K562 (cell line): Measurements from ENCODE around the gene CDH5. TPM values are rescaled to one million over a fixed set of nuclear protein-coding genes. Genes with fewer than 3 reads are reported as not detected.

Experiments used
- ATAC-seq: fragments of 200-7000 bp; cut with Tn5 transposase; 3 replicates; pipeline ENCODE4 v1.9.1; 2020; ENCODE audit warnings: moderate library complexity
- BruUV-seq: library from RNA; stranded (reverse); fragments of 400-500 nt; replicated peaks from 2 replicates; lab custom pipeline; 2021; lab: Mats Ljungman, UMichigan
- CTCF ChIA-PET: fragments of 300-600 bp; formaldehyde crosslinking; extraction: SDS; loops from one replicate; lab custom pipeline; 2021; ENCODE audit warnings: low intra/inter-chr PET ratio; lab: Yijun Ruan, JAX
- POLR2A ChIA-PET: fragments of 300-600, 350-650 bp; sonication (Branson Sonifier 250); formaldehyde crosslinking; extraction: SDS; loops from one replicate; lab custom pipeline; 2021; ENCODE audit warnings: antibody characterized with exemption, inconsistent platforms; lab: Yijun Ruan, JAX
- DNase-seq, 4 experiments: peaks; one replicate each; pipeline versions ENCODE4 v3.0.0 to v3.0.0-alpha.2; 2011 to 2018; ENCODE audit warnings: low spot score in 3 of 4, mixed read lengths in 3 of 4; ENCODE audit errors: extremely low read depth in 1 of 4
- FAIRE-seq: peaks from 2 replicates; lab custom pipeline; 2011; peaks lifted over from hg19 to GRCh38; lab: Jason Lieb, UNC
- H2AFZ ChIP-seq: 2 replicates; pipeline ENCODE4 v1.6.0; 2011; ENCODE audit warnings: low read depth, low read length, control low read depth, inconsistent platforms
- H3K27ac ChIP-seq: fragments of 200-600 bp; 3 replicates; pipeline ENCODE4 v1.8.0; 2011; ENCODE audit warnings: low read depth, mild to moderate bottlenecking, control low read depth, inconsistent platforms, low read length, moderate library complexity, mixed read lengths; ENCODE audit errors: extremely low read depth
- H3K27me3 ChIP-seq, 2 experiments: fragments of 300-600 bp in 1 of 2; 2 replicates in 1 of 2; 3 replicates in 1 of 2; pipeline versions ENCODE4 v1.6.0 to v1.8.0; 2011; ENCODE audit warnings: inconsistent platforms in 2 of 2, low read length in 2 of 2, mild to moderate bottlenecking in 1 of 2, mixed read lengths in 1 of 2, moderate library complexity in 1 of 2; ENCODE audit not compliant: control insufficient read depth in 2 of 2, insufficient read depth in 2 of 2
- H3K36me3 ChIP-seq: fragments of 300-600 bp; 3 replicates; pipeline ENCODE4 v1.8.0; 2011; ENCODE audit warnings: mild to moderate bottlenecking, low read length, inconsistent platforms; ENCODE audit not compliant: control insufficient read depth, insufficient read depth
- H3K4me1 ChIP-seq, 2 experiments: fragments of 200-600 bp in 1 of 2; replicated peaks in 1 of 2; 2 replicates in 1 of 2; 3 replicates in 1 of 2; pipeline versions ENCODE4 v1.5.1 to v1.8.0; 2011; ENCODE audit warnings: inconsistent platforms in 2 of 2, low read length in 2 of 2, mild to moderate bottlenecking in 1 of 2, mixed read lengths in 1 of 2, moderate library complexity in 1 of 2; ENCODE audit not compliant: control insufficient read depth in 2 of 2, insufficient read depth in 2 of 2
- H3K4me2 ChIP-seq: 2 replicates; pipeline ENCODE4 v1.6.1; 2011; ENCODE audit warnings: low read length, control low read depth, inconsistent platforms, mixed read lengths; ENCODE audit not compliant: insufficient read depth
- H3K4me3 ChIP-seq: fragments of 200-600 bp; sonication (generic), shearing (Covaris generic); 2 replicates; pipeline ENCODE4 v1.5.1; 2016; ENCODE audit warnings: control low read depth, inconsistent platforms
- H3K79me2 ChIP-seq: fragments of 200-600 bp; 3 replicates; pipeline ENCODE4 v1.8.0; 2011; ENCODE audit warnings: low read length, inconsistent platforms; ENCODE audit not compliant: control insufficient read depth, insufficient read depth
- H3K9ac ChIP-seq, 2 experiments: 2 replicates each; pipeline versions ENCODE4 v1.6.0 to v1.6.1; 2011; ENCODE audit warnings: low read depth in 2 of 2, low read length in 2 of 2, control low read depth in 1 of 2, inconsistent platforms in 1 of 2, mild to moderate bottlenecking in 1 of 2, mixed read lengths in 1 of 2; ENCODE audit not compliant: insufficient read depth in 1 of 2
- H3K9me1 ChIP-seq: one replicate; pipeline ENCODE4 v1.6.0; 2011; ENCODE audit warnings: inconsistent platforms, mild to moderate bottlenecking, low read length, moderate library complexity; ENCODE audit not compliant: control insufficient read depth, insufficient read depth
- H3K9me3 ChIP-seq: replicated peaks from 2 replicates; pipeline ENCODE4 v1.5.1; 2011; ENCODE audit warnings: low read depth, low read length, inconsistent platforms; ENCODE audit not compliant: control insufficient read depth, insufficient read depth
- H4K20me1 ChIP-seq: replicated peaks from 2 replicates; pipeline ENCODE4 v1.6.1; 2011; ENCODE audit warnings: low read length, inconsistent platforms, mixed read lengths; ENCODE audit not compliant: control insufficient read depth, insufficient read depth
- BCOR ChIP-seq: fragments of 450-650 bp; IDR thresholded peaks from 2 replicates; pipeline ENCODE4 v1.6.1; 2016
- BDP1 ChIP-seq: IDR thresholded peaks from 3 replicates; pipeline ENCODE4 v1.6.1; 2011; ENCODE audit not compliant: insufficient read length, insufficient read depth
- CC2D1A ChIP-seq: fragments of 450-650 bp; IDR thresholded peaks from 2 replicates; pipeline ENCODE4 v1.6.1; 2017; ENCODE audit warnings: mild to moderate bottlenecking
- PATZ1 ChIP-seq: fragments of 250-450 bp; sonication (Bioruptor Pico); IDR thresholded peaks from 2 replicates; pipeline ENCODE4 v1.5.0; 2020; ENCODE audit warnings: mild to moderate bottlenecking, borderline replicate concordance
- RBFOX2 ChIP-seq: fragments of 200-400 bp; formaldehyde crosslinking; IDR thresholded peaks from 2 replicates; pipeline ENCODE4 v1.6.1; 2017; ENCODE audit warnings: low read depth, mild to moderate bottlenecking, low read length, moderate library complexity
- XRCC4 ChIP-seq: IDR thresholded peaks from one replicate; pipeline ENCODE4 v1.6.1; 2011; ENCODE audit not compliant: insufficient read depth, insufficient read length; ENCODE audit errors: extremely low read depth
- ZBTB8A ChIP-seq: fragments of 450-650 bp; IDR thresholded peaks from 2 replicates; pipeline ENCODE4 v1.6.1; 2018; ENCODE audit warnings: mild to moderate bottlenecking, moderate library complexity; ENCODE audit not compliant: partially characterized antibody
- ZNF589 ChIP-seq: fragments of 200-800 bp; sonication (Bioruptor generic); IDR thresholded peaks from 2 replicates; pipeline ENCODE4 v1.6.1; 2016; ENCODE audit warnings: low read depth, missing genetic modification characterization, missing compliant biosample characterization
- ZNF699 ChIP-seq: fragments of 250-450 bp; sonication (Bioruptor Pico); IDR thresholded peaks from 2 replicates; pipeline ENCODE4 v1.8.0; 2021; ENCODE audit warnings: mild to moderate bottlenecking, moderate library complexity; ENCODE audit not compliant: insufficient replicate concordance
- WGBS: fragments of 100-300 bp; shearing (Covaris generic); methylation state at CpG from one replicate; pipeline ENCODE4 v1.1.6; 2016; ENCODE audit warnings: low coverage, mixed read lengths; ENCODE audit not compliant: insufficient coverage; ENCODE audit errors: missing lambda C conversion rate; 5-methylcytosine and 5-hydroxymethylcytosine counted together
- in situ Hi-C: fragments of 300-500 bp; cut with MboI; formaldehyde crosslinking; loops from 4 replicates; pipeline ENCODE4 v1.15.0; 2018; ENCODE audit warnings: inconsistent platforms, mixed read lengths
- intact Hi-C: fragments of 100-400 bp; cut with micrococcal nuclease; formaldehyde crosslinking; loops from 2 replicates; pipeline ENCODE4 v1.14.2; 2022
- polyA plus RNA-seq, 8 experiments: library from polyadenylated mRNA; depleted of rRNA in 4 of 8; stranded (reverse) in 5 of 8; unstranded in 3 of 8; fragments of >200 nt; fragmentation: Nextera tagmentation in 2 of 8; fragmentation: Illumina TruSeq in 1 of 8; extraction: Ambion mirVana in 2 of 8; extraction: Trizol in 1 of 8; gene quantifications; 2 replicates each; pipeline versions ENCODE4 v1.2.1 to v1.2.3, GENCODE V29; 2011 to 2014; ENCODE audit warnings: inconsistent platforms in 1 of 8, missing spikeins in 1 of 8
- total RNA-seq, 7 experiments: library from RNA; depleted of rRNA in 6 of 7; stranded (reverse); fragments of >200 nt in 6 of 7; fragmentation: Illumina TruSeq in 2 of 7; extraction: Trizol in 2 of 7; gene quantifications; 2 replicates each; pipeline versions ENCODE4 v1.2.1 to v1.2.3, GENCODE V29; 2011 to 2021; ENCODE audit warnings: low replicate concordance in 1 of 7

CDH5 gene
- total and polyA plus RNA-seq, 9 of the 15 experiments (the other 6 are each of a cell fraction or from before 2014, with no cell fraction given): not detected

- Histone ChIP-seq H3K79me2 (no peaks in the 10 kb centered on the region), H2AFZ (no peak overlapping the region), H3K4me2 (no peak overlapping the region), H3K4me3 (no peak overlapping the region), H3K27me3 (peaks cover 5 to 30% of the 10 kb centered on the region in 2 experiments; a peak in 4 of 5 replicates), H3K4me1 (no peaks in the 10 kb centered on the region), H3K9me3 (no peaks in the 10 kb centered on the region), H4K20me1 (no peaks in the 10 kb centered on the region), H3K36me3 (no peaks in the 10 kb centered on the region), H3K27ac (no peak overlapping the region), H3K9me1 (no peaks in the 10 kb centered on the region), H3K9ac (no peak overlapping the region)
- no TSS peak for BruUV-seq
- 2% methylated on average over 9 of the region's 9 CpGs for WGBS
- TF ChIP-seq PATZ1 (CRISPR knock-in tag) (no peak), BCOR (no peak), XRCC4 (no peak), RBFOX2 (no peak), ZNF589 (CRISPR knock-in tag) (no peak), ZNF699 (CRISPR knock-in tag) (no peak), ZBTB8A (no peak), CC2D1A (no peak), BDP1 (no peak)
- ATAC-seq (no peak), FAIRE-seq (no peak), DNase-seq (no peak)
- intact Hi-C loops (no loop called here), in situ Hi-C loops (no loop called here)
- ChIA-PET POLR2A (interaction anchor here (0.9 kb wide), 1 partner anchor 57 kb away, joined by 3 read pairs; no protein-coding TSS in a partner anchor), CTCF (no interaction called here)
Observed at GRCh38 chr16:66418165-66418962, 51.9 kb downstream of the CDH5 start.
